Measurements from ENCODE around the gene CAND2.
A peak's percentile ranks its signal among the peaks of the same experiment; 100 is the strongest.
"Not testable (repeated sequence)": the region's sequence is repeated elsewhere in the genome, so short reads cannot be mapped to it uniquely, and the experiment has no call there.

The CAND2 gene

DNA sequence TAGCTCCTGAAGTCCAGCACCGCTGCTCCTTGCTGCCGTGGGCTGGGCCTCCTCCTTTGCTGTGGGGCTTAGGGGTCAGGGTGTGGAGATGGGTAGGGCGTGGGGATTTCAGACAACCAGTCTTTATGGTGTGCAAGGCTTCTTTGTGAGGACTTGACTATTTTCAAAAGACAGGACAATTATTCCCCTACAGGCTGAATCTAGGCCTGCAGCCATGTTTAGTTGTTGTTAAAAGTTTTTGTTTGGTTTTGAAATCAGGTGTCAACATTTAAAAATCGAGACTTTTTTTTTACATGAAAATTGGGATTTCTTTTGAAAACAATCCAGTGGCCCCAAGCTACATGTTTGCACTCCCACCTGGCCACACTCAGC is 34.3 kb downstream of the CAND2 start:
- Histone ChIP-seq H3K27ac (ENCODE audit: low read length) (no peak overlapping the region), H3K9me3 (ENCODE audit: control insufficient read depth in 2 of 2, low read length in 2 of 2) (no peaks in the 10 kb centered on the region), H3K9ac (ENCODE audit: low read length in 2 of 2) (no peak overlapping the region), H3K4me1 (ENCODE audit: control insufficient read depth, insufficient read depth, low read length) (peaks cover 2% of the 10 kb centered on the region), H3K27me3 (ENCODE audit: control insufficient read depth in 1 of 2, insufficient read depth in 2 of 2, low read length in 2 of 2) (no peaks in the 10 kb centered on the region), H3K4me3 (ENCODE audit: low read length in 2 of 2) (no peak overlapping the region), H3K36me3 (ENCODE audit: control insufficient read depth in 2 of 2, insufficient read depth in 2 of 2, low read length in 2 of 2) (peaks cover 55 to 75% of the 10 kb centered on the region in 2 donors)

DNA sequence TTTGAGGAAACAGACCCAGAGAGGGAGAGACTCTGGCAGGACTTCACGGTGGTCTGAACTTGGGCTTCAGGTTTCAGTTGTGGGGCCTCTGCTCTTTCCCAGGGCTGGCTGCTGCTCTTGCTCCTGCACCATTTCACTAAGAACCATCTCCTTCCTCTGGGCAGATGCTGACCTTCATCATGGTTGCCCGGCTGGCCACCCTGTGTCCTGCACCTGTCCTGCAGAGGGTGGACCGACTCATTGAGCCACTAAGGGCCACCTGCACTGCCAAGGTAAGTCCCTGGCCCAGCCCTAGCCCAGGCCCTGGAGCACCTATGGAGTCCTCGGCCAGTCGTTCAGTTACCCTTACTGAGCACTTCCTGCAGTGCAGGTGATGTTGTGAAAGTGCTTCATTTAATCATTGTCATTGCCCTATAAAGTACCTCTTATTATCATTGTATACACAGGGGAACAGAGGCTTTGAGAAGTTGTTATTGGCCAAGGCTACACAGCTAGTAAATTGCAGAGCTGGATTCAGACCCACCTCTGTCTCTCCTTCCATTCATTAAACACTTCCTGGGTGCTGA is 34.9 kb downstream of the CAND2 start:
- Histone ChIP-seq H3K9ac (ENCODE audit: low read length in 2 of 2) (no peak overlapping the region), H3K27me3 (ENCODE audit: control insufficient read depth in 1 of 2, insufficient read depth in 2 of 2, low read length in 2 of 2) (no peaks in the 10 kb centered on the region), H3K4me1 (ENCODE audit: control insufficient read depth, insufficient read depth, low read length) (peaks cover 2% of the 10 kb centered on the region), H3K36me3 (ENCODE audit: control insufficient read depth in 2 of 2, insufficient read depth in 2 of 2, low read length in 2 of 2) (peaks cover 59 to 76% of the 10 kb centered on the region in 2 donors), H3K4me3 (ENCODE audit: low read length in 2 of 2) (no peak overlapping the region), H3K9me3 (ENCODE audit: control insufficient read depth in 2 of 2, low read length in 2 of 2) (no peaks in the 10 kb centered on the region), H3K27ac (ENCODE audit: low read length) (no peak overlapping the region)

DNA sequence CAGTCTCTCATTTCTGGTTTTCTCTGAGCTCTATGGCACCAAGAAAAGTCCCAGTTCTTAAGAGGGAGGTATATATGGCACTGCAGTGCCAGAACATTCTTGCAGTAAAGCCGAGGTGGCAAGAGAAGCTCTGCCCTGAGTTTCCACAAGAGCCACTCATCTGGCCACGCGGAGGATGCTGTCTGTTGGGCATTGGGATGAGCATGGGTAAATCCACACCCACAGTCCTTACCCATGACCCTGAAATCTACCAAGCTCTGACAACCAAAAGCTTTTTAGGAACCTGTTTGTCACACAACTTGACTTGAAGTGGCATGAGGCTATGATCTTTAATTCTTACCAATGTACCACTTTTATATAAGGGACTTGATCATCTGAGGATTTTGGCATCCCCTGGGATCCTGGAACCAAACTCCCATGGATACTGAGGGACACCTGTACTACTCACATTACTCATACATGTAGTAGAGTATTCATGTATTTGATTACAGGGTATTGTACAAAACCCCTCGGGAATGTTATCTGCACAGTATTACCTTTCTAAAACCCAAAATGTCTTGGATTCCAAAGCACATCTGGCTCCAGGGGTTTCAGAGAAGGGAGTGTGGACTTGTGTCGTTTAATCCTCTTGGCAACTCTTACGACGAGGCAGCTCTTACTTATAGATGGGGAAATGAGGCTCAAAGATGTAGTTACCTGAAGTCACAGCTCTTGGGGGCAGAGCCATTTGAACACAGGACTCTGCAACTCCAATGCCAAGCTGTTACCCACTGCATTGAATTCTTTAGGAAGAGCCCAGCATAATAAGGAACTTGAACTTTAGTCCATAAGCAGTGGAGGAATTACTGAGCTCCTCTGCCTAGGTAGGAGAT is 36.1 kb downstream of the CAND2 start:
- peaks cover 64 to 79% of the 10 kb centered on the region in 2 donors for H3K36me3 ChIP-seq (ENCODE audit: control insufficient read depth in 2 of 2, insufficient read depth in 2 of 2, low read length in 2 of 2)
- H3K27ac ChIP-seq (ENCODE audit: low read length), result no peak overlapping the region
- H3K9me3 ChIP-seq (ENCODE audit: control insufficient read depth in 2 of 2, low read length in 2 of 2), result no peaks in the 10 kb centered on the region
- H3K9ac ChIP-seq (ENCODE audit: low read length in 2 of 2), result no peak overlapping the region
- H3K4me1 ChIP-seq (ENCODE audit: control insufficient read depth, insufficient read depth, low read length), result peaks cover 2% of the 10 kb centered on the region
- H3K27me3 ChIP-seq (ENCODE audit: control insufficient read depth in 1 of 2, insufficient read depth in 2 of 2, low read length in 2 of 2), result no peaks in the 10 kb centered on the region
- no peak overlapping the region for H3K4me3 ChIP-seq (ENCODE audit: low read length in 2 of 2)

DNA sequence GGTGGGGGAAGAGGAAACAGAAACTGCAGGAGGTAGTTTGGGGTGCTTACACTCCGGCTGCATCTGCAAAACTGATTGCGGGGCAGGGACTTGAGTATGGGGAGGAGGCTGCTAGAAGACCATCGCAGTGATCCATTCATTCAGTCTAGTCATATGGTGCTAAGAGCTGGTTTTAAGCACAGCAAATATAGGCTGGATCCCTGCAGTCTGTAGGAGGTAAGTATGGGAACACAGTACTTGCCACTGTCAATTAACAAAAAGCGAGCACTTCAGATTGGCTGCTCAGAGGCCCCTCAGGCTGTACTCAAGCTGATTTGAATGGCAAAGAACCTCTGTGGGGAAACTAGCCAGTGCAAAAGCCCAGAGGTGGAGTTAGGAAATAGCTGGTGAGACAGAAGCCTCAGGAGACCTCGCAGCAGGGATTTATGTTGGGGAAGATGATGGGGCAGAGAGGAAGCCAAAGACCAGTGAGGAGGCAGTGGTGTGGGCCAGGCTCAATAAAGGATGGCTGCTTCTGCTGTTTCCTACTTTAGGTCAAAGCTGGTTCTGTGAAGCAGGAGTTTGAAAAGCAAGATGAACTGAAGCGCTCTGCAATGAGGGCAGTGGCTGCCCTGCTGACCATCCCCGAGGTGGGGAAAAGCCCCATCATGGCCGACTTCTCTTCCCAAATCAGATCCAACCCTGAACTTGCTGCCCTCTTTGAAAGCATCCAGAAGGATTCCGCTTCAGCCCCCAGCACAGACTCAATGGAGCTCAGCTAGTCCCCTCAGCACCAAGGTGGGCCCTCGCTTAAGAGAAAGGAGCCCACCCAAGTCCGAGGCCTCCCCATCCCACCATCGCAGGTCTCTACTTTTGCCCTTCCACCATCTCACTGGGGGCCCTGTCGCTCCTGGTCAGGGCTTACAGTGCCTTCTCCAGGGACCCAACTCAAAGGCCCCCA is 37.0 kb downstream of the CAND2 start:
- Histone ChIP-seq H3K27ac (ENCODE audit: low read length) (no peak overlapping the region), H3K9ac (ENCODE audit: low read length in 2 of 2) (no peak overlapping the region), H3K27me3 (ENCODE audit: control insufficient read depth in 1 of 2, insufficient read depth in 2 of 2, low read length in 2 of 2) (no peaks in the 10 kb centered on the region), H3K36me3 (ENCODE audit: control insufficient read depth in 2 of 2, insufficient read depth in 2 of 2, low read length in 2 of 2) (peaks cover 72 to 81% of the 10 kb centered on the region in 2 donors), H3K4me3 (ENCODE audit: low read length in 2 of 2) (no peak overlapping the region), H3K9me3 (ENCODE audit: control insufficient read depth in 2 of 2, low read length in 2 of 2) (no peaks in the 10 kb centered on the region), H3K4me1 (ENCODE audit: control insufficient read depth, insufficient read depth, low read length) (peaks cover 5% of the 10 kb centered on the region)

DNA sequence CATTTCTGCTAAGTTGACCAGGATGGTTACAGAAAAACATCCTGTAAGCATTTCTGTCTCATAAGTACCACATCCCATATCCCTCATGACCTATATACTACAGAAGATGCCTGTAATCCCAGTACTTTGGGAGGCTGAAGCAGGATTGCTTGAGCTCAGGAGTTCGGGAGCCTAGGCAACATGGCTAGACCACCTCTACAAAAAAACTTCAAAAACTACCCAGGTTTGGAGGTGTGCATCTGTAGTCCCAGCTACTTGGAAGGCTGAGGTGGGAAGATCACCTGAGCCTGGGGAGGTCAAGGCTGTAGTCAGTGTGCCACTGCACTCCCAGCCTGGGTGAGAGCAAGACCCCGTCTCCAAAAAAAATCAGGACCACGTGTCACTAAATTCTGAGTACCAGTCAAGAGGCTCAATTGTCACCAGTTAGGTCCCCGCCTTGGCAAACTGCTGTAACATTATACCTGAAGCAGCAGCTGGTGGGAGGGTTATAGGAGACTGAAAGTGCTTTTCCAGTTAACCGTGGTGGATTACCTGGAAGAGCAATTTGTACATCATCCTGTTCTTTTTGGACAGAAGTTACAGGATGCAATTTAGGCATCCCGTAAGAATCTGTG is 38.7 kb downstream of the CAND2 start:
- Histone ChIP-seq H3K36me3 (ENCODE audit: control insufficient read depth in 2 of 2, insufficient read depth in 2 of 2, low read length in 2 of 2) (peaks cover 78 to 82% of the 10 kb centered on the region in 2 donors), H3K9me3 (ENCODE audit: control insufficient read depth in 2 of 2, low read length in 2 of 2) (no peaks in the 10 kb centered on the region), H3K27ac (ENCODE audit: low read length) (no peak overlapping the region), H3K27me3 (ENCODE audit: control insufficient read depth in 1 of 2, insufficient read depth in 2 of 2, low read length in 2 of 2) (no peaks in the 10 kb centered on the region), H3K4me3 (ENCODE audit: low read length in 2 of 2) (no peak overlapping the region), H3K4me1 (ENCODE audit: control insufficient read depth, insufficient read depth, low read length) (peaks cover 18% of the 10 kb centered on the region), H3K9ac (ENCODE audit: low read length in 2 of 2) (no peak overlapping the region)

DNA sequence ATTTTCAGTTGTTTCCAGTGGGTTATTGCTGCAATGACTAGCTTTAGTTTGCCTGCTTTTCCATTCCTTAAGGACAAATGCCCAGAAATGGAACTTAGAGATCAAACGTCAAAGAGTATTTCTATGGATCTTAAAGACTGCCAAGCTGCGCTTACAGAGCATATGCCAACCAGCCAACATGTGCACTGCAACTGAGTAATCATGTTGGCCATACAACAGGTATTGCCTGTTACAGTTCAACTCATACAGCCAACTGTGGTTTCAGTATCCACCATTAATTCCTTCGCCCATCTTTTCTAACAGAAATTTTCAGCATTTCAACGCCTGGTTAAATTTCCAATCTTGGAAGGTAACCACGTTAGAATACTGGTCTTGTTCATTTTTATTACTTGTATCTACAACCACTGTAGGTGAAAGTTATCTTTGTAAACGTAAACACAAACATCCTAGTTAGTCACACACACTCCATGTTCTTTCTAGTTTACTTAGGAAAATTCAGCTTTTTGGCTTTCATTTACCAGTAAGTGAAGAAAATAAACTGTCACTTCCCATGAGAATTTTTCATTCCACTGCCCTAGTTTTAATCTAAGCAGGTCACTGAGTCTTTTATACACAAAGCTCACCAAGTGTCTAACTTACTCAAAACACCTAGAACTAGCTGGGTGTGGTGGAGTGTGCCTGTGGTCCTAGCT is 41.0 kb downstream of the CAND2 start:
- H3K4me1 ChIP-seq (ENCODE audit: control insufficient read depth, insufficient read depth, low read length), result peaks cover 27% of the 10 kb centered on the region
- H3K9ac ChIP-seq (ENCODE audit: low read length in 2 of 2), result peak overlapping the region in 1 of 2 donors; percentile 2
- H3K27ac ChIP-seq (ENCODE audit: low read length), result no peak overlapping the region
- no peaks in the 10 kb centered on the region for H3K9me3 ChIP-seq (ENCODE audit: control insufficient read depth in 2 of 2, low read length in 2 of 2)
- no peaks in the 10 kb centered on the region for H3K27me3 ChIP-seq (ENCODE audit: control insufficient read depth in 1 of 2, insufficient read depth in 2 of 2, low read length in 2 of 2)
- H3K4me3 ChIP-seq (ENCODE audit: low read length in 2 of 2), result no peak overlapping the region
- peaks cover 63 to 65% of the 10 kb centered on the region in 2 donors for H3K36me3 ChIP-seq (ENCODE audit: control insufficient read depth in 2 of 2, insufficient read depth in 2 of 2, low read length in 2 of 2)

DNA sequence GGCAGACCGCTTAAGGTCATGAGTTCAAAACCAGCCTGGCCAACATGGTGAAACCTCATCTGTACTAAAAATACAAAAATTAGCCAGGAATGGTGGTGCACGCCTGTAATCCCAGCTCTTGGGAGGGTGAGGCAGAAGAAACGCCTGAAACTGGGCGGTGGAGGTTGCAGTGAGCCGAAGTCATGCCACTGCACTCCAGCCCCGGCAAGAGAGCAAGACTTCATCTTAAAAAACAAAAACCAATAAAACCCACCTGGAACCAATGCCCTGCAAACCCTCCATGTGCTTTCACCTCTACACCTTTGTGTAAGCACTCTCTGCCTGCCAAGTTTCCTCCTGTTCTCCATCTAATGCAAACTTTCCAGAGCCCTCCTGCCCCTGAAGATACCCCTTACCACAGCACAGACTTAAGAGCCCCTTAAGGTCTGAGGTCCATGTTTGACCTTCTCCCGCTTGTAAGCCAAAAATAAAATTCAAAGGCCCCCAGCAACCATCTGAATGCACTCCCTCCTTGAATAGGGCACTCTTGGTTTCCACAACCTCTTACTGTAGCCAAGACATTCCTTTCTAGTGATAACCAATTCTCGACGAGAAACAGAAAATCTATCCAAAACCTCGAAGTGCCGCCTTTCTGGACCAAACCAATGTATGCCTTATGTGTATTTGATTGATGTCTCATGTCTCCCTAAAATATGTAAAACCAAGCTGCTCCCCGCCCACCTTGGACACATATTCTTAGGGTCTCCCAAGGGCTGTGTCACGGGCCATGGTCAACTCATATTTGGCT is 41.9 kb downstream of the CAND2 start:
- no peaks in the 10 kb centered on the region for H3K27me3 ChIP-seq (ENCODE audit: control insufficient read depth in 1 of 2, insufficient read depth in 2 of 2, low read length in 2 of 2)
- peaks cover 54 to 57% of the 10 kb centered on the region in 2 donors for H3K36me3 ChIP-seq (ENCODE audit: control insufficient read depth in 2 of 2, insufficient read depth in 2 of 2, low read length in 2 of 2)
- H3K9ac ChIP-seq (ENCODE audit: low read length in 2 of 2), result no peak overlapping the region
- H3K4me3 ChIP-seq (ENCODE audit: low read length in 2 of 2), result no peak overlapping the region
- no peaks in the 10 kb centered on the region for H3K9me3 ChIP-seq (ENCODE audit: control insufficient read depth in 2 of 2, low read length in 2 of 2)
- peaks cover 27% of the 10 kb centered on the region for H3K4me1 ChIP-seq (ENCODE audit: control insufficient read depth, insufficient read depth, low read length)
- peak overlapping the region; percentile 11 for H3K27ac ChIP-seq (ENCODE audit: low read length)

DNA sequence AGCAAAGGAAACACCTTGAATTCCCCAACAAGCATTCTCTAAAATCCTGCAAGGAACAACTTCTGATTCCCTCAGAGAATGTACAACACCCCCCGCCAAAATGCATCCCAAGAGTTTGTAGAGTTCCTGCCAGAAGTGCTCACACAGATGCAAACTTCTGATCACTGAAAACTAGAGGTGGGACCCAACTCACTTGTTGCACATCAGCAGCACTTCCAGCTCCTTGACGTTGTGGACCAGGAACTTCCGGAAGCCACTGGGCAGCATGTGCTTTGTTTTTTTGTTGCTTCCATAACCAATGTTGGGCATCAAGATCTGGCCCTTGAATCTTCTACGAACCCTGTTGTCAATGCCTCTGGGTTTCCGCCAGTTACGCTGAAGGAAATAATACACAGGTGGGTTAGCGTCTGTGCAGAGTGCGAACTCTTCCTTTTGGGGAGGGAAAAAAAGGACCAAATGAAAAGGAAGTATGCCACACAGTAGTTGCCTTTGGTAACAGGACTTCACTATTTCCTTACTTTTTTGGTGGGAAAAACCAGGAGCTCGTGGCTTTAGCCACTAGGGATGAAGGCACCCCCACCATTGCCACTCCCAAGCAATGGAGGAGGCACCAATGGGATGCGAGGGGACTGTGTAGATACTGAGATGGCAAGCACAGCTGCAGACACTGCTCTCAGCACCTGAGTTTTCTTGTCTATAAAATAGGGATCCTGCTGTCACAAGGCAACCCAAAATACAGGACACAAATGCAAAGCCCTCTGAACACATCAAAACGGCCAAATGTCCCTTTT is 42.9 kb downstream of the CAND2 start:
- Histone ChIP-seq H3K27me3 (ENCODE audit: control insufficient read depth in 1 of 2, insufficient read depth in 2 of 2, low read length in 2 of 2) (no peaks in the 10 kb centered on the region), H3K9ac (ENCODE audit: low read length in 2 of 2) (peak overlapping the region in 1 of 2 donors; percentile 47), H3K36me3 (ENCODE audit: control insufficient read depth in 2 of 2, insufficient read depth in 2 of 2, low read length in 2 of 2) (peaks cover 46 to 50% of the 10 kb centered on the region in 2 donors), H3K4me1 (ENCODE audit: control insufficient read depth, insufficient read depth, low read length) (peaks cover 27% of the 10 kb centered on the region), H3K9me3 (ENCODE audit: control insufficient read depth in 2 of 2, low read length in 2 of 2) (no peaks in the 10 kb centered on the region), H3K27ac (ENCODE audit: low read length) (no peak overlapping the region), H3K4me3 (ENCODE audit: low read length in 2 of 2) (peak overlapping the region; percentile 85 to 96)

DNA sequence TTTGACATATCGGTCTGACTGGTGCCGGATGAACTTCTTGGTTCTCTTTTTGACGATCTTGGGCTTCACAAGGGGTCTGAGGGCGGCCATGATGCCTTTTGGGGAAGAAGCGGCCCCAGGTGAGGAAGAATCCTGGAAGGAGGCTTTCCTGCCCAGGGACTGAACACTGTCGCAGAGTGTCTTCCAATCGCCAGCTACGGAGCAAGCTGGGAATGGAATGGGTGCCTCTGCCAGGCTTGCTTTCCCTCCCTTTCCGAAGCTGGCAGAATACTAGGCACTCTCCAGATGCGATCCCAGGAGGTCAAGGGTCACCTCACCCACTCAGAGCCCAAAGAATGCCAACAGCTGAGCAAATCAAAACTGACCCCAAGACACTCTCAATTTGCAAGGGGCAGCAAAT is 43.7 kb downstream of the CAND2 start:
- Histone ChIP-seq H3K4me3 (ENCODE audit: low read length in 2 of 2) (peak overlapping the region; percentile 85 to 96), H3K4me1 (ENCODE audit: control insufficient read depth, insufficient read depth, low read length) (peaks cover 27% of the 10 kb centered on the region), H3K36me3 (ENCODE audit: control insufficient read depth in 2 of 2, insufficient read depth in 2 of 2, low read length in 2 of 2) (peaks cover 39 to 42% of the 10 kb centered on the region in 2 donors), H3K9ac (ENCODE audit: low read length in 2 of 2) (peak overlapping the region; percentile 94 to 95)
- H3K9me3 ChIP-seq (ENCODE audit: control insufficient read depth in 2 of 2, low read length in 2 of 2); H3K27me3 ChIP-seq (ENCODE audit: control insufficient read depth in 1 of 2, insufficient read depth in 2 of 2, low read length in 2 of 2); H3K27ac ChIP-seq (ENCODE audit: low read length): not testable (repeated sequence)

All from stomach smooth muscle (tissue), 2 donors.